NCI-H526 treated with DMSO at 0.1 percent for 48 hours (cell line): ENCODE measurements around the gene SPATA13.

Experiments
- DNase-seq: peaks from one replicate; lab custom pipeline; 2025; lab: John Stamatoyannopoulos, UW

SPATA13 gene

GRCh38 chr13:24167666-24168391 is 7.3 kb downstream of the SPATA13 start:
- DNase-seq: no peak

DNA sequence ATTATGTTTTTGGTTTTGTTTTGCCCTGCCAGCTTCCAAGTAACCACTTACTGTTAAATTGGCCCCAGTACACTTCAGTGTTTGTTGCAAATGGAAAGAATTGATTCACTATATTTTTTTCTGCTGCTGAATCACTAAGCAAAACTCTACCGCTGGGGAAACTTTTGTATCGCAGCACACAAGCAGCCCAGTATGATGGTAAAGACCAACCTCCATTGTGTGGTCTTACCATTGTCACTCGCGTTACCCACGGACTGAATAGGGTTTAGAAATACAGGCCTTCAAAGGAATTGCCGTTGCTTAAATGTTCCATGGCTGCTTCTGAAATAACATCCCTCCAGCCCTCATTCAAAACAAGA is 7.9 kb downstream of the SPATA13 start:
- DNase-seq: no peak

DNA sequence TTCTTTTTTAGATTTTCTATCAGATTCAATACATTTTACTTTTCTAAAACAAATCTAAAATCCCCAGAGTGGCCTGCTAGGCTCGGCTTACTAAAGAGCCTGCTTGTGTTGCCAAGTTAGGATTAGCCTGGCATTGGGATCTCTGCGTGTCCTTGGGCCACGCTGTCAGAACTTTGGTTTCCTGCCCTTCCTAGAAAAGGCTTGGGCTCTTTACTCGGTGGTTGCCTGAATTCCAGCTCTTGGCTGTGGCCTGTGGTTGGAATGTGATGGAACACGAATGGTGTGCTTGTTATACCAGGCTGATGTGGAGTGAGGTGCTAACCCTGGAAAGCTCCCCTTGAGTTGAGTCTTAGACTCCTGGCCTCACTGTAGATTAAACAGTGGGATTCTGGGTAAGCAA is 8.5 kb downstream of the SPATA13 start:
- no peak for DNase-seq

GRCh38 chr13:24172071-24172470 is 11.6 kb downstream of the SPATA13 start:
- no peak for DNase-seq

DNA sequence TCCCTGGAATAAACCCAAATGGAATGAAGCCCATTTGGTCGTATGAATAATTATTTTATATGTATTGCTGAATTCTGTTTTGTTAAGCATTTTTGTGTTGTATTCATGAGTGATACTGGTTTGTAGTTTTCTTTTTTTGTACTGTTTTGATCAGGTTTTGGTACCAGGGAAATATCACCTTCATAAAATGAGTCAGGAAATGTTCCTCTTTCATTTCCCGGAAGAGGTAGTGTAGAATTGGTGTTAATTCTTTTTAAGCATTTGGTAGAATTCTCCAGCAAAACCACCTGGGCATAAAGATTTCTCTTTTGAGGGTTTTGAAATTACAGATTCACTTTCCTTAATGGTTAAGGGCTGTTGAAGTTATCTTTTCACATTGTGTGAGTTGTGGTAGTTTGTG is 13.3 kb downstream of the SPATA13 start:
- no peak for DNase-seq

- no peak for DNase-seq
Measured at GRCh38 chr13:24175847-24176246, 15.3 kb downstream of the SPATA13 start.

DNA sequence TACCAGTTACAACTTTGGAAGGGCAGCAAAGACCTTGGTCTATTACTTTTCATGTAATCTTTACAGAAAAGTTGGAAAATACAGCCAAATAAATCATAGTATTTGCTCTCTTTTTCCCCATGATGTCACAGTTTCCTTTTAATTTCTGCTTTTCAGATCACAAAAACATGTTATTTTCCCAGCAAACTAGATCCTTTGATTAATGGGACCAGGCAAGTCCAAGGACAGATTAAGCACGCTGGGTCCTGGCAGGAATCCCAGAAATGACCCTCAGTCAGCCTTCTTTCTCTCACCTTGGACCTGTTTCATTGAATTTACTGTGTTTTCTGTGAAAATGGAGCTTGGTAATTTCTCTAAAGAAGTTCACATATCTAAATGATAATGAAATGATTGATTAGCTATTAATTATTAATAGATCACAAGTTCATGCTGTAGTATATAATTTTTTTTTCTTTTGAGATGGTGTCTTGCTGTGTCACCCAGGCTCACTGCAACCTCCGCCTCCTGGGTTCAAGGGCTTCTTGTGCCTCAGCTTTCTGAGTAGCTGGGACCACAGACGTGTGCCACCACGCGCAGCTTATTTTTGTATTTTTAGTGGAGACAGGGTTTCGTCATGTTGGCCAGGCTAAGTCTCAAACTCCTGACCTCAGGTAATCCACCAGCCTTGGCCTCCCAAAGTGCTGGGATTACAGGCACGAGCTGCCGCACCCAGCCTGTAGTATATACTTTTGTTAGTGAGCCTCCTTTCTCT is 16.0 kb downstream of the SPATA13 start:
- DNase-seq: no peak

DNA sequence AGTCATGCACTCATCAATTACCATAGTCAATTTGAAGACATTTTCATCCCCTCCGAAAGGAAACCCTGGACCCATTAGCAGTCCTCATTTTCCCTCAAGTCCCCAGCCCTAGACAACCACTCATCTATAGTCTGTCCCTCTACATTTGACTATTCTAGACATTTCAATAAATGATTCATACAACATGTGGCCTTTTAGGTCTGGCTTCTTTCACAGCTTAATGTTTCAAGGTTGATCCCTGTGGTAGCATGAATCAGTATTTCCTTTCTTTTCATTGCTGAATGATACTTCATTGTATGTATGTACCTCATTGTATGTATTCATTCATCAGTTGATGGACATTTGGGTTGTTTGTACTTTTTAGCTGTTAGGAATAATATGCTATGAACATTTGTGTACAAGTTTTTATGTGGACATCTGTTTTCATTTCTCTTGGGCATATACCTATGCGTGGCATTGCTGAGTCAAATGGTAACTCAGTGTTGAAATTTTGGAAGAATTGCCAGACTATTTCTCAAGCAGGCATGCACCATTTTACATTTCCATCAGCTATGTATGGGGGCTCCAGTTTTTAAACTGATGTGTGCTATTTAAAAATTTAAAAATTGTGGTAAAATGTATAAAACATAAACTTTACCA is 18.4 kb downstream of the SPATA13 start:
- no peak for DNase-seq

- no peak for DNase-seq
Measured at GRCh38 chr13:24179486-24179850, 18.9 kb downstream of the SPATA13 start.

- no peak for DNase-seq
Measured at GRCh38 chr13:24180750-24181377, 20.3 kb downstream of the SPATA13 start.

GRCh38 chr13:24181991-24182702 is 21.6 kb downstream of the SPATA13 start:
- DNase-seq: no peak

- DNase-seq: no peak
Measured at GRCh38 chr13:24182703-24183081, 22.2 kb downstream of the SPATA13 start.

- no peak for DNase-seq
Measured at GRCh38 chr13:24183741-24184182, 23.2 kb downstream of the SPATA13 start.

DNA sequence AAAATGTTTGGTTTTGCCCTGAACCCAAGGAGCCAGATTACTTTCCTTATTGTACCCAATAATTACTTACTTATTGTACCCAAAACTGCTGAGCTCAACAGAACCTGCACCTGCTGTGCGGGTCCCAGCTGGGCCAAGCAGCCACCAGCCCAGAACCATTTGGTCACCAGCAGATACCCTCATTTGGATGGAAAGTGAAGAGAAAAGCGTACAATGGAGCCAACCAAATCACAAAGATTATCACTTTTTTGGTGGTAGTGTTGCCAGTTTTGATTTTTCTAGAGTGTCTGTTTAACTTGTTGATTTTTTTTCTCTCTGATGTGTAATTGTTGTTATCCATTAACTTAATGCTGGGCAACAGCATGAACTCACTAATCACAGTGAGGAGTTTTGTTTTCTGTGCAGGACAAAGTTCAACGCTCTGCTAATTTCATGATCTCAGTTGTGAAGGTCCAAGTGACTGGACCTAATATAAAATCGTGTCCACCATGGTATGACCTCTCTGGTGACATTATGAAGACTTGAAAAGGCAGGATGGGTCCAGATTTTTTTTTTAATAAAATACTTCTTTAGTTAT is 23.8 kb downstream of the SPATA13 start:
- no peak for DNase-seq

- no peak for DNase-seq
Measured at GRCh38 chr13:24184882-24185281, 24.4 kb downstream of the SPATA13 start.

DNA sequence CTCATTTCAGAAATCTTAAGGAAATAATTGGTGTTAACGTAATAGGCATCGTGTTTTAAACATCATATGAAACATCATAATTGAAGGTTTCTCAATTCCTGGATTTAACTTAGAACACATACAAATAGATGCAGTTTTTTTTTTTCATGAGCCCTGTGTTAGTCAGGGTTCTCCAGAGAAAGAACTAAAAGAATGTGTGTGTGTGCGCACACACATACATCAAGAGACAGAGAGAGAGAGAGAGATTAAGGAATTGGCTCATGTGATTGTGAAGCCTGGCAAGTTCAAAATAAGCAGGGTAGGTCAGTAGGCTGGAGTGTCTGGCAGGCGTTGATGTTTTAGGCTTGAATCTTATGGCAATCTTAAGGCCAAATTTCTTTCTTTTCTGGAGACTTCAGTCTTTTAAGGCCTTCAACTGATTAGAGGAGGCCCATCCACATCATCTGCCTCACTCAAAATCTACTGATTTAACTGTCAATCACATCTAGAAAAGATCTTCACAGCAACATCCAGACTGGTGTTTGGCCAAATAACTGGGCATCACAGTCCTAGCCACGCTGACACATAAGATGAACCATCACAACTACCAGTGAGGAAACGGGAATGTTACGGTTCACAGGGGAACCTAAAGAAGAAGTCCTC is 25.2 kb downstream of the SPATA13 start:
- DNase-seq: no peak

DNA sequence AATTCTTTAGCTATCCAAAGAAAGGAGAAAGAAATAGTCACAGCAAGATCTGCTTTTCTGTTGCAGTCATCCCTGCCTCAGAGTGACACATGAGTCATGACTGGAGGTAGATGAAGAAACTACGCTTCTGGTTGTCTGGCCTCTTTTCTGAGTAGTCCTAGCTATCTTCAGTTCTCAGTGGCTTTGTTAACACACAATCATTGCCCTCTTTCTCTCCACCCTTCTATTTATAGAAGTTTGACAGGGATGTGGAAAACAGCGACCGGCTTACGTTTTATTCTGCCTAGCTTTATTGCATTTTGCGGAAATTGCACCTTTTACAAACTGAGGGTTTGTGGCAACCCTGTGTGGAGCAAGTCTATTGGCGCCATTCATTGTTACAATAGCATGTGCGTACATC is 26.7 kb downstream of the SPATA13 start:
- no peak for DNase-seq

GRCh38 chr13:24192057-24192810 is 31.7 kb downstream of the SPATA13 start:
- no peak for DNase-seq

- no peak for DNase-seq
Measured at GRCh38 chr13:24192811-24193162, 32.3 kb downstream of the SPATA13 start.

- no peak for DNase-seq
Measured at GRCh38 chr13:24194447-24194846, 33.9 kb downstream of the SPATA13 start.

DNA sequence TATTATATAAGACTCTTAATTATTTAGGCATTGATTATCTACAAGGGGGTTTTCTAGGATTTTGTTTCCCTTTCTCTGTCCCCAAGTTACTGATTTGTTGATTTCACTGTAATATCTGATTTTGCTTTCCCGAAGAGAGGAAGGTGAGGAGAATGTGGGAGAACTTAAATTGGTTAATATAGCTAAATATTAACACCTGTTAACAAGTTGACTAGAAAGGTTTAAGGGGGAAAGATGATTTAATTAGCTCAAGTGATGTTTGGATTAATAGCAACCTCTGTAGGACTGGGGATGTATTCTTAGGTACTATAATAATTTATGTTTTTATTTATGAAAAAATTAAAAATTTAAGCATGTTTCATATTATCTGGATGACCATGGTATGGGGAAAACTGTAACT is 35.1 kb downstream of the SPATA13 start:
- DNase-seq: no peak
